ENCODE results near the gene JMJD8. TPM values are rescaled to one million over a fixed set of nuclear protein-coding genes. Genes with fewer than 3 reads are reported as not detected.
"Not testable (repeated sequence)": the region's sequence is repeated elsewhere in the genome, so short reads cannot be mapped to it uniquely, and the experiment has no call there.

Gene JMJD8
- polyA plus RNA-seq, 1 donor, result 33.9 TPM

DNA sequence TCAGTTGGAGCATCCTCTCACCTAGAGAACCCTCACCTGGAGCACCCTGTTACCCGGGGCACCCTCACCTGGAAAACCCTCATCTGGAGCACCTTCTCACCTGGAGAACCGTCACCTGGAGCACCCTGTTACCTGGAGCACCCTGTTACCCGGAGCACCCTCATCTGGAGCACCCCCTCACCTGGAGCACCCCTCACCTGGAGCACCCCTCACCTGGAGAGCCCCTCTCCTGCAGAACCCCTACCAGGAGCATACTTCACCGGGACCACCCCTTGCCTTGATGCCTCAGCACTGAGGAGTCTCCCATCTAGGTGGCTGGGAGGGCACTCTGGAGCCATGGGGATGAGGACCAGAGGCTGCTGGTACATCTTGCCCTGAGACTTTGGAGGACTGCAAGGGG is 24.8 kb upstream of the JMJD8 start:
- DNase-seq, result no peak

DNA sequence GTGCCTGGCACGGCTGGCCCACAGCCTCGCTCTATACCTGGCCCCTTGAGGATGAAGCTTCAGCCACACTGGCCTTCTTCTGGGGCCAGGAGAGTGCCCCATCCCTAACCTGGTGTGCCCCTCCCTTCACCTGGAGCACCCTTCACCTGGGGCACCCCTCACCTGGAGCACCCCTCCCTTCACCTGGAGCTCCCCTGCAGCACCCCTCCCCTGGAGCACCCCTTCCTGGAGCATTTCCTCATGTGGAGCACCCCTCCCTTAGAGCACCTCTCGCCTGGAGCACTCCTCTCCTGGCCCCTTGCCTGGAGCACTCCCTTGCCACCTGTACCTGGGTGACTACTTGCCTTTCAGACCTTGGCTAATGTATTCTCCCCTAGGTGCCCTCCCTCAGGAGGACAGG is 23.9 kb upstream of the JMJD8 start:
- DNase-seq, result no peak

DNA sequence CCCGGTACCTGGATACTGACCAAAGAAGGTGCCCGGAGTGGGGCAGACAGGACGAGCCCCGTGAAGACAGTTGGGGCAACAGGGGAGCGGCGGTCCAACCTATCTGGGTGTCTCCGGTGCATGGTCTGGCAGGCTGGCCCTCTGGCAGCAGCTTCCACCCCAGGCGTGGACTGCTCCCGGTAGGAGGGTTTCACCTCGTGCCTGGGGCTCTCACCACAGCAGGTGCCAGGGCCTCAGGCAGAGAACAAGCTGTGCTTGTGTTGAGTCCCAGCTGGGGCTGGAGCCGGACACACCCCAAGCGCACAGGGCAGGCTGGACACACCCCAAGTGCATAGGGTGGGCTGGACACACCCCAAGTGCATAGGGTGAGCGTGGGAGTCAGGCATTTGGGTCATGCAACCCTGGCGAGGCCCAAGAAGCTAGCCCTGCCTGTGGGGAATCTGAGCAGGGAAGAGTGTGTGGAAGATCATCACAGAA is 23.0 kb upstream of the JMJD8 start:
- DNase-seq, result no peak

DNA sequence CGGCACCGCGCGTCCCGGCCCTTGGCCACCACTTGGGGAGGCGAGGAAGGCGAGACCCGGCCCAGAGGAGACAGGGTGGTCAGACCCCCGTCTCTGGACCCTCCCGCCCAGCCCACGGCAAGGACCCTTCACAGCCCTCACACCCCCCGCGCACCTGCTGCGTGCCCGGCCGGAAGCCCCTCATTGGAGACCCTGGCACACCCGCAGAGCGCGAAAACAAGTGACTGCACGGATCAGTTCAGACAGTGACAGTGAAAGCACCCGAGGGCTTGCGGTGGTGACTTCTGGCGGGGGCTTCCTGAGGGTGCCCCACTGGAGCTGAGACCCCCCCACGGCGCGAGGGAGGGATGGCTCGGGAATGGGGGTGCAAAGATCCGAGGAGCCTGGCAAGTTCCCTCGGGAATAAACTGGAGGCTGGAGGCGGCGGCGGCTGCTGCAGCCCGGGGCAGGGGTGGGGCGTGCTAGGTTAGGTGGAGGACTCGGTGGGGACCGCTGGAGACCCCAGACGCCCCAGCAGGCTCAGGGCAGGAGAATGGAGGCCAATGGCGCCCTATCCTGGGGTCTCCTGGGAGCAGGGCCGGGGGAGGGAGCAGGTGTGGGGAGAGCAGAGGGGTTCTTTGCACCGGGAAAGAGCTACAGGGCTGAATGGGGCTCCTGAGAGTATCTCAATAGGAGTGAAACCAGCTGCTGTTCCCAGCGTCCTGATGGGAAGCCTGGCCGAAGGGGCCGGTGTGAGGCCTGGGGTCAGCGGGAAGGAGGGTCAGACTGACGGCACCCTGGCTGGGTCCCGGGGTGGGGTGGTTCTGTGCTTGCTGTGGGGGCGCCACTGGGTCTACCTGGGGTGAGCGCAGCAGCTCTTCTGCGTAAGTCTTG is 22.3 kb upstream of the JMJD8 start:
- DNase-seq, result no peak

DNA sequence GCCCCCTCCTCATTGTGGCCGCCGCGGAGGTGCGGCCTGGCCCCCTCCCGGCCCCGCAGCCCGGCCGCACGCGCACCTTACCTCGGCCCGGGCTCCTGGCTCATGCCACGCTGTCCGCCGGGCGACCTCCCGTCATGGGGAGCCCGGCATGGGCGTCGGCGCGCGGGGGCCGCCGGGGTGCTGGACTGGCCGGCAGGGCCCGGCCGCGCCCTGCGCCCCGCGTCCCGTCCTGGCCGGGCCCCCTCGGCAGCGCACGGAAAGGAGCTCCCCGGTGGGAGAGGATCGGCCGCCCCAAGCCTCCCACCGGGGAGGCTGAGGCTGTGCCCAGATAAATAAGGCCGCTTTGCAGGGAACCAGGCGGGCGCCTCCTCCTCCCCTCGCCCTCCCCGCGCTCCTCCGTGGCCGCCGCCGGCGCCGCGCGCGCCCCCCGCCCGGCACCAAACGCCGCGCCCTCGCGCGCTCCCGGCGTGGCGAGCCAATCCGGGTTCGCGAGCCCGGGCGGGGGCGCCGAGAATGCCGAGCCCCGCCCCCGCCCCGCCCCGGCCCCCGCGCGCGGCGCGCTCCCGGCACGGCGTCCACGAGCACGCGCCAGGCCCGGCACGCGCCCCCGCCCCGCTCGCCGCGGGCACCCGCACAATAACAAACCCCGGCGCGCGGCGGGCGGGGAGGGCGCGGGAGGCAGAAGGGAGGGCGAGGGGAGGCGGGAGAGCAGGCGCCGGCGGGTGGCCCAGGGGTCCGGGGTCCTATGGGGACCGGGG is 21.5 kb upstream of the JMJD8 start, which contains the start of gene FBXL16:
FBXL16 (minus strand) TSS at position 371 of the 758 bp plus-strand sequence. CDS start 8,396 bp downstream, outside the sequence.
- DNase-seq, result no peak

DNA sequence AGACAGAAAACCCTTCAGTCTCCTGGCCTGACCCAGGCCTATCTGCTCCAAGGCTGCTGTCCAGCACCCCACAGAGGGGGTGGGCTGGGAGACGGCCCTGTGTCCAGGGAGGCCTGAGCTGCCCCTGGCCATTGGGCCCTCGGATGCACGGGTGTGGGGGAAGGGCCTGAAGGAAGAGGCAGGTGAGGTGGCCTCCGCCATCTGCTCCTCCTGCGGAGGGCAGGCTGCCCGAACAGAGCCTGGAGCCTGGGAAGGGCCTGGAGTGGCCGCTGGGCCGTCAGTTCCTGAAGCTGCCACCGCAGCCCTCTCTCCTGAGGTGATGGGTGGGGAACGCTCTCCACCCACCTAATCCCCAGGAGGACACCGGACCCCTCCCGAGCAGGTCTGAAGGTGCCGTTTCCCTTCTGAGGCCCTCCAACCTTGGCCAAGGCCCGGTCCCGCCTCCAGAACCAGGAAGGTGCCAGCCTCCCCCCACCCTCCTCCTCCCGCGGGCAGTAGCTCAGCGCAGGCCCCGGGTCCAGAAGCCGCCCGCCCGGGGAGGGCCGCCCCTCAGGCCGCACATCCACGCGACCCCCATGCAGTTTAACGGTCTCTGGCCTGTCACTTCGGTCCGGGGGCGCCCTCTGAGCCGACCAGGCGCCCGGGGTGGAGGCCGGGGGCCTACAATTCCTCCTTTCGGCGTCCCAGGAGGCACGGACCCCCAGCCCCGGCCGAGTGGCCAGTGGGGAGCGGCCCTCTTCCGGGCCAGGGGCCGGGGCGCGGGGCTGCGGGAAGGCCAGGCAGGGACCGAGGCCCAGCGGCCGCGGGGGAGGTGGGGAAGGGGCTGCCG is 20.6 kb upstream of the JMJD8 start:
- no peak for DNase-seq

DNA sequence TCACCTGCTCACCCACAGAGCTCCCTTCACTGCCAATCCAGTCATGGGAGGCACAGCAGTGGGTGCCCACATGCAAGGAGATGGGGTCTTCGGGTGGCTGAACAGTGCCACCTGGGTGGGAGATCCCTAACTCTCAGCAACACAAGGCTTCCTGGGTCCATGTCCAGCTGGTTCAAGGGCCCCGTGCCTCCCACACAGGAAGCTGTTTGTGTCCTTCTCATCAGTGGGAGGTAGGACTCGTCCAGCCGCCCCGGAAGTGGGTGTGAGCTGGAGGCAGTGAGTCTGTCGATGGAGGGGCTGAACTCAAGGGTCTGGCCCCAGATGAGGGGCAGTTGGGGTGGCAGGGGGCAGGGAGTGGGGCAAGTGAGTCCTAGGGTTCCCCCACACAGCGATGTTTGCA is 19.9 kb upstream of the JMJD8 start:
- no peak for DNase-seq

DNA sequence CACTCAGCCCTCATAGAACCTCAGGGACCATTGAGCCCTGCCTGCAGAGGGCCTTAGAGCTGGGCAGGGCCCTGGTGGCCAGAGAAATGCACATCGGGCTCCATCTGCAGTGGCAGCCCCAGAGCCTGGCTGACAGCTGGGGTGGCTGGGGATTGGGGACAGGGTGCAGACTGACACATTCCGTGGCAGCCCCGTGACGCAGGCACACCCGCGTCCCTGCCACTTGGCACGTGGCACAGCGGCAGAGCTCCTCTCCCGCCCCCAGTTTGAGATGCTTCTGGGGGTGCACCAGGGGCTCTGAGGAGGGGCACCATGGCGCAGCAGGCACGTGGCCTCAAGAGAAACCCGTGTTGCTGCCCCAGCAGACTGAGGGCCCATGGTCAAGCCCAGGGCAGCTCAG is 19.3 kb upstream of the JMJD8 start:
- DNase-seq, result no peak

DNA sequence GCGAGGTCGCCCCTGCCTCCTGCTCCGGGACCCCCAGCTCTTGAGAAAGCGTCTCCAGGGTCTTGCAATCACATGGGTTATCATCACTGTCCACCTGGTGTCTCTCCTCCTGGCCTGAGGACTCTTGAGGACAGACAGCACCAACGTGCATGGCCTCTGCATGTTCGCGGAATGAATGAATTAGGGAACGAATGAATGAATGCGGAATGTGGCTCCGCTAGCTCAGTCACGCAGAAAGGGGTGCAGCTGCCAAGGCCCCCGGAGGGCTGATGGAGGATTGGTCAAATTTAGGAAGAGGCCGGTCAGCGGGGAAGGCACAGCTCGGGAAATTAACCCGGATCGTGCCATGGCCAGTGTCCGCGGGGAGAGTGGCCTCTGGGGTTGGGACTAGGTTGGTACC is 18.2 kb upstream of the JMJD8 start:
- DNase-seq, result no peak

DNA sequence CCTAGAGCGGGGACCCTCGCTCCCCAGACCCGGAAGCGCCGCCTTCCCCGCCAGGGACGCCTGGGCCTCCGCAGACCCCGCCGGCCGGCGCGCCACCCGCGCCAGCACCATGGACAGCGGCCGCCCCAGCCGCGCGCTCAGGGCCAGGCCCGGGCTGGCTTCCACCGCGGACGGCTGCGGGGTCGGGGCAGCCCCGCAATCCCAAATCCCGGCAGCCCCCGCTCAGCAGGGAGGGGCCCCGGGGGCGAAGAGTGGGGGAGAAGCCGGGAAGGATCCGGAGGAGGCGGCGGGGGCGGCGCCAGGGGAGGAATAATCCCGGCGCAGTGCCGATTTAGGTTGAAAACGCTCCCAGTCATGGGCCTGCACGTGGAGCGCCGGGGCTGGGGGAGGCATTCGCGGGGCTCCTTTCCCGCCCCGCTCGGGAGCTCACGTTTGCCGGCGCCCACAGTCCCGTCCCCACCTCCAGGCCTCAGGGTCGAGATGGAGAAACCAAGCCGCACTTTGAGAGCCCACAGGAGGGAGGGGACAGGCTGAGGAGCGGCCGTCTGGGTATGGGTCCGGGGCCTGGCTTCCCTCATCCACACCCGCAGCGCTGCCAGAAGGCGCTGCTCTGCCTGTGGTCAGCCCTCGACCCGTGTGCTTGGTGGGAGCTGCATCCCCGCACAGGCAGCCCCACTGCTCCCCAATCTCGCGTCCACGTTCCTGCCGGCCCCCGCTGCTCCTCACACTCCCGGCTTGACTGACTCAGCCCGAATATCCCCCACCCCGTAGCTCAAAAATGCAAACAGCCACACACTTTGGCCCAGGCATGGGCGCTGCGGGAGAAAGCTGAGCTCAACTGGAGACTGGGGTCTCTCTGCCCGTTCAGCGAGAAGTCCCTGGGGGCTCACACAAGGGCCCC is 16.8 kb upstream of the JMJD8 start:
- DNase-seq, result no peak

DNA sequence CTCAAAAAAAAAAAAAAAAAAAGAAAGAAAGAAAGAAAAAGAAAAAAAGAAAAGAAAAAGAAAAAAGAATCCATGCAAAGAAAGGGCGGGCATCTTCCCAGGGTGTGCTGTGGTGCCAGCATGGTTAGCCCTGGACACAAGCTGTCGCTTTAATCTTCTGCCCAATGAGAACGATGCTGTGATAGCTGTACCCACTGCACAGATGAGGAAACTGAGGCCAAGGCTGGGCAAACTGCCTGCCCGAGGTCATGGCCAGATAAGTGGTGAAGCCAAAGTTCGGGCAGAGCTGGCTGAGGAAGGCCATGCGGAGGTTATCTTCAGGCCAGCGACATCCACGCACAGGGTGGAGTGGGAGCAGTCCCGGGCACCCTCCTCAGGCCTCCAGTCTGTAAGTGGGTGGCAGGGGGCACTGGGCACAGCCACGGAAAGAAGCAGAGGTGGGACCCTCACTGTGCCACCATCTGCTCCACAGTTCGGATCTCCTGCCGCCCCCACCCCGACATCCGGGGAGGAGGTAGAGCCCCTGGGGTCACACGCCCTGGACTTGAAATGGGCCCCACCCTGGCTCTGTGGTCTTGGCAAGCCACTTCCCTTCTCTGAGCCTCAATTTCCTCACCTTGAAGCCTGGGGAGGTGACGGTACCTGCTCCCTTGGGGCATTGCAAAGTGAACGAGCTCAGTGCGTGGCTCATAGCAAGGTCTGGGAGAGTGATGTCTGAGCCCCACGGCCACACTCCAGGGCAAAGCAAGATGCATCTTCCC is 15.0 kb upstream of the JMJD8 start:
- no peak for DNase-seq

DNA sequence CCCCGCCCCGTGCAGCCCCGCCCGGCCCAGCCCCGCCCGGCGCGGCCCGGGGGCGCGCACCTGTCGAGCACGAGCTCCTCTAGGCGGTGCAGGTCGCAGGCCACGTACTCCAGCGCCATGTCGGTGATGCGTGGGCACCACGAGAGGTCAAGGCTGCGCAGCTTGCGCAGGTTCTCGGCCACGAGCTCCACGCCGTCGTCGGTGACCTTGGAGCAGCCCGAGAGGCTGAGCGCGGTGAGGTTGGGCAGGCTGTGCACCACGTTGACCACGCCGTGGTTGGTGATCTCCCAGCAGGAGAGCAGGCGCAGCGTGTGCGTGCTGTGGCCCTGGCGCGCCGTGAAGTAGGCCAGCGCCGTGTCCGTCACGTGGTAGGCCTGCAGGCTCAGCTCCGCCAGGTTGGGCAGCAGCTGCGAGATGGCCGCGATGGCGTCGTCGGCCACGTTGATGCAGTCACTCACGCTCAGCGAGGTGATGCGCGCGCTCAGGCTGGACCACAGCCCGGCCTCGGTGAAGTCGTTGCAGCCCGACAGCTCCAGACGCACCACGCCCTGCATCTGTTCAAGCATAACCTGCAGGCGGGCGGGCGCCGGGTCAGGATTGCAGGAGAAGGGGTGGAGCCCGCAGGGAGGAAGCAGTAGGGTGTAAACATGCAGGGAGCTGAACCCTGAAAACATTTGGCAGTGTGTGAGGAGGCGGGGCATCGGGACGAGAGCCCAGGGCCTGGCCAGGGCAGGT is 11.4 kb upstream of the JMJD8 start:
- DNase-seq, result no peak

DNA sequence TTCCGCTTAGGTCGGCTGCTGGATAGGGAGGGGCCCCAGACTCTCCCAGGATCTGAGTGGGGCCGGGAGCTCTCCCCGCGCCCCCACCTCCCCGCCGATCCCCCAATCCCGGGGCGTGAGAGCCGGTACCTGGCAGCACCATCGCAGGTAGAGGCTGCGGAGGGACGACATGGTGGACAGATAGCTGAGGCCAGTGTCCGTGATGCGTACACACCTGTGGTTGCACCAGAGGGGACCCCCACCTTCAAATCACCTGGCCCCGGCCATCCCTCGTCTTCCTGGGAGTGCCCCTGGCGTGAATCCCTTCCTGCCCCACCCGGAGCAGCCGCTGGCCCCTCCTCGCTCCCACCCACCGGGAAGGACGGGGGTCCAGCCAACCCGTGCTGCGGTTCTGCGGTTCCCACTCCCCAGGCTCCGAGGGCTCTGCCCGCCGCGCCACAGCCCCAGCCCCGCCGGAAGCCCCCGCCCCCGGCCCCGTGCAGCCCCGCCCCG is 10.8 kb upstream of the JMJD8 start:
- no peak for DNase-seq

DNA sequence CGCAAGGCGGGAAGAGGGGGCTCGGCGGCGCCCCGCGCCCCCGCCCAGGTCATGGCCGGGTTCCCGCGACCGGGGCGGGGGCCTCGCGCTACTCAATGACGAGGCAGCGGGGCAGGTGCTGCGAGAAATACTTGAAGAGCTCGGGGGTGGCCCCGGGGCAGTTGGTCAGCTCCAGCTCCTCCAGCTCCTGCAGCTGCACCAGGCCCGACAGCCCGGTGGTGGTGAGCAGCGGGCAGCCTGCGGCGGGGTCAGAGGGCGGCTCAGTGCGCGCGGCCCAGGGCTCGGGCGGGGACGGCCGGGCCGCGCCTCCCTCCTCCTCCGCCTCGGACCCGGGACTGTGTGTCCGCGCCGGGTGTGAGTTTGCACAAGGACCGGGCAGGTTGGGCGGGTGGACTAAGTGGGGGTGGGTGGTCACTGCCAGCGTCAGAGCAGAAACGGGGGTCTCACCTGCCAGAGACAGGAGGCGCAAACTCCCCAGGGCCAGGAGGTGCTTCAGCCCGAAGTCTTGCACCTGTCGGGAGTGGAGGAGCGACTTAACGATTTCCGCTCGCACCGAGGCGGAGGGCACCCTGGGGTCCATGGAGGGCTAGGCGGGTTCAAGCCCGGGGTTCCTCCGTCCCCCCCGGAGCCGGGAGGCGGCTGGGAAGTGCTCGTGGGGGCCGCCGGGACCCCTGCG is 10.2 kb upstream of the JMJD8 start:
- DNase-seq, result no peak

DNA sequence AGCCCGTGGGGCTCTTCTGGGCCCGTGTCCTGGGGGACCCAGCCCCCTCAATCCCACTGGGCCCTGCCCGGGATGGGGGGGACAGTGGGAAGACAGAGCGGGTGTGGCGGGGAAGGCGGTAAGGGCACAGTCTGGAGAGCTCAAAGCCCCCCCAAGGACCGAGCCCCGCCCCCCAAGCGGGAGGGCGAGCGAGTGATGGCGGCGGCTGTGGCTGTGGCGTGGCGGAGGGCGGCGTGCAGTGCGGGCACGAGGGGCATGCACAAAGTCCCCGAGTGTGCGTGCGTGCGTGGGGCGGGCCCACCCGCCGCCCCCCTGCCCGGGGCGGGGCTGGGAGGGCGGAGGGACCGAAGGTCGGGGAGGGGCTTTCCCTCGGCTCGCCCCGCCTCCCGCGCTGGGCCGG is 9.6 kb upstream of the JMJD8 start:
- DNase-seq, result no peak

DNA sequence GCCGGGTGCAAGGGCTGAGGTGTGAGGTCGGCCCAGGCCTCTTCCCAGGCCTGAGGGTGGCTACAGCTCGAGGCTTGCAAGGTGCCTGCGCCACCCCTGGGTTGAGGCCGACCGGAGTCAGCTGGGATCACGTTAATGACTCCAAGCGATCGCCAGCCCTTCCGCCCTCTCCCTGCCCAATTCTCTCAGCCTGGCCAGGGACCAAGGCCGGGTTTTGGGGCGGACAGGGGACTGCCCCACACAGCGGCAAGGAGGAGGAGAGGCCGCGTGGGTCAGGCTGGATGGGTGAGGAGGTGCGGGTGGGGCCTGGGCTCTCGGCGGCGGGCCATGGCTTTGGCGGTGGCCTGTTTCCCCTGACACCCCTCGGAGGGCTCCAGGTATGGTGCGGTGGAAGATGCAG is 9.2 kb upstream of the JMJD8 start:
- no peak for DNase-seq

DNA sequence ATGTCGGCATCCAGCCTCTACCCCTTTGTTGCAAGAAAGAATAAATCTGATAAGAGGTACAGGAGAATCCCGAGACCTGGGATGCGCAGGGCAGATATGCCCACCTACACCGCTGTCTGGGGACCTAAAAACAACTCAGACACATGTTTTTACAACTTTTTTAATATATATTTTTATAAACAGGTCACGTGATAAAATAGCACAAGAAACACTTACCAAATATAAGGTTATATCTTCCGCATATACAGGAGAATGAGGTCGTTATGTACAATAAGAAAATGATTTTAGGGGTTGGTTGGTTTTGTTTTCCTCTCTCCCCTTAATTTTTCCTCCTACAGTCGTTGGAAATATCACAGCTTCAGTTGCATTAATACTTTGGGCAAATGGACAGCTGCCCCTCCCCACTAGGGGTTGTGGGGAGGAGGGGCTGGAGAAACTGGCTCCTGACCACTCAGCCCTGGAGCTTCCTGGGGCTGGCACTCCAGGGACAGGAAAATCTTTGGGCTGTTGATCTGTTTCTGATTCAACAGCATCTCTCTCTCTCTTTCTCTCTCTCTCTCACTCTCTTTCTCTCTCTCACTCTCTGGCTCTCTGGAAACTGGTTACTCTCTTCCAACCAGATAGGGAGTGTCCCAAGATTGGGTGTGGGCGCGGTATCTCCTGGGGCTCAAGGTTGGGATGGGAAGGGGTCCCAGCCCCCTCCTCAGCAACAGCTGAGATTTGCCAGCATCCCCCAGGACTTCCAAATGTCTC is 8.4 kb upstream of the JMJD8 start:
- DNase-seq, result no peak

DNA sequence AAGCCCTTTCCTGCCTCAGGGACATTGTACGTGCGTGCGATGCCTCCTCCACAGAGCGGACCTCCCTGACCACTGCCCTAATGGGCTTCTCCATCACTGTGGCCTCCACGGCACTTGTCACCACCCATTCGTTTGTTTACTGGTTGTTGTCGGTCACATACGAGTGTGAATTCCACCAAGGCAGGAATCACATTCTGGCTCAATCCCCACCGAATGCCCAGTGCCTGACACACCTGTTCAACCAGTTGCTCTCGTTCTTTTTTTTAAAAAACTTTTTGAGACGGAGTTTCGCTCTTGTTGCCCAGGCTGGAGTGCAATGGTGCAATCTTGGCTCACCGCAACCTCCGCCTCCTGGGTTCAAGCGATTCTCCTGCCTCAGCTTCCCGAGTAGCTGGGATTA is 7.1 kb upstream of the JMJD8 start:
- not testable (repeated sequence) for DNase-seq
